ENCODE results near the gene ERI3.

DNA sequence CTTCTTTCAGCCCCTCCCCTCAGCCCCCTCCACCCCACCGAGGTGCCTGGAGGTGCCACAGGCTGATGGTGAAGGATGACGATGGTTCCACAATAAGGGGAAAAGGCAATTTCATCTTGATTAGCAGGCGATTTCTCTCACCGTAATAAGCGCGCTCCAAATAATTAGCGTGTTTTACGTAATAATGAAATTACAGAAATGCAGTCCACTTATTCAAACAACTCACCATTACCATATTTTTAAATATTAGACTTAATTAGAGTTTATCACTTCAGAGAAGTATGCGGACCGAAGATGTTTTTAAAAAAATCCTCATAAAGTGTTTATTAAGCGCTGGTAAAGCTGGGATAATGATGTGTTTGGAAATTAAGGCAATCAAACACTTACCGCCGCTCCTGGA lies 126.8 kb downstream of the ERI3 start:
- TF ChIP-seq, protein P1, sequence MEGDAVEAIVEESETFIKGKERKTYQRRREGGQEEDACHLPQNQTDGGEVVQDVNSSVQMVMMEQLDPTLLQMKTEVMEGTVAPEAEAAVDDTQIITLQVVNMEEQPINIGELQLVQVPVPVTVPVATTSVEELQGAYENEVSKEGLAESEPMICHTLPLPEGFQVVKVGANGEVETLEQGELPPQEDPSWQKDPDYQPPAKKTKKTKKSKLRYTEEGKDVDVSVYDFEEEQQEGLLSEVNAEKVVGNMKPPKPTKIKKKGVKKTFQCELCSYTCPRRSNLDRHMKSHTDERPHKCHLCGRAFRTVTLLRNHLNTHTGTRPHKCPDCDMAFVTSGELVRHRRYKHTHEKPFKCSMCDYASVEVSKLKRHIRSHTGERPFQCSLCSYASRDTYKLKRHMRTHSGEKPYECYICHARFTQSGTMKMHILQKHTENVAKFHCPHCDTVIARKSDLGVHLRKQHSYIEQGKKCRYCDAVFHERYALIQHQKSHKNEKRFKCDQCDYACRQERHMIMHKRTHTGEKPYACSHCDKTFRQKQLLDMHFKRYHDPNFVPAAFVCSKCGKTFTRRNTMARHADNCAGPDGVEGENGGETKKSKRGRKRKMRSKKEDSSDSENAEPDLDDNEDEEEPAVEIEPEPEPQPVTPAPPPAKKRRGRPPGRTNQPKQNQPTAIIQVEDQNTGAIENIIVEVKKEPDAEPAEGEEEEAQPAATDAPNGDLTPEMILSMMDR (IDR thresholded peaks at IDR 0.05): no peak
- TF ChIP-seq POLR2A (IDR thresholded peaks at IDR 0.05): no peak
